ENCODE data around the gene SLC24A4. TPM values are rescaled to one million over a fixed set of nuclear protein-coding genes. Genes with fewer than 3 reads are reported as not detected.

Gene SLC24A4
- polyA plus RNA-seq, 1 donor, result 0.54 TPM

DNA sequence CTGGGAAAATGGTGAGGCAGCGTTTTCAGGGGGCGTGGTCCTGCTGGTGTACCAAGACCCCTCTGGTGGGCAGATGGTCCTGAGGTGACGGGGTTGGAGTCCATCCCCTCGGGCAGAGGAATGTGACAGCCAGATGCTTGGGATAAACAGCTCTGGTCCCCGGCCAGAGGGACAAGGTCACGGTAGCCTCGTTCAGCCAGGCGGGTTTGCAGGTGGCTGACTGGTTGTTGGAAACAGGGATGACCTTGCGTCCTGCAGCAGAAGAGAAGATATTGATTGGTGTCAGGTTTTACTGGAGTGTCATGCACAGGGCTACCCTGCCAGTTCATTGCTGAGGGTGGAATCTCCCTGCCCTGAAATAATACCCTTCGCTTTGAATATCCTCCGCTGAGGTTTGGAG, 43.3 kb downstream of the SLC24A4 start:
- Histone ChIP-seq H3K27me3 (ENCODE audit: control insufficient read depth, insufficient read depth, low read length) (peaks cover 6% of the 10 kb centered on the region), H3K9me3 (ENCODE audit: control insufficient read depth, low read depth, low read length) (no peaks in the 10 kb centered on the region), H3K4me3 (ENCODE audit: low read length) (no peak overlapping the region), H3K36me3 (ENCODE audit: control insufficient read depth, insufficient read depth, low read length) (no peaks in the 10 kb centered on the region), H3K4me1 (ENCODE audit: control insufficient read depth, insufficient read depth, low read length) (no peaks in the 10 kb centered on the region), H3K27ac (ENCODE audit: low read length) (no peak overlapping the region)
- no peak for DNase-seq
- WGBS (ENCODE audit: insufficient coverage, low lambda C conversion rate), result no CpG with 5 or more reads among the region's 11 CpGs

GRCh38 chr14:92368001-92368400, 45.0 kb downstream of the SLC24A4 start:
- no peaks in the 10 kb centered on the region for H3K4me1 ChIP-seq (ENCODE audit: control insufficient read depth, insufficient read depth, low read length)
- WGBS (ENCODE audit: insufficient coverage, low lambda C conversion rate), result no CpG with 5 or more reads among the region's 6 CpGs
- no peak overlapping the region for H3K4me3 ChIP-seq (ENCODE audit: low read length)
- no peak overlapping the region for H3K27ac ChIP-seq (ENCODE audit: low read length)
- peaks cover 6% of the 10 kb centered on the region for H3K27me3 ChIP-seq (ENCODE audit: control insufficient read depth, insufficient read depth, low read length)
- no peaks in the 10 kb centered on the region for H3K9me3 ChIP-seq (ENCODE audit: control insufficient read depth, low read depth, low read length)
- DNase-seq, result no peak
- no peaks in the 10 kb centered on the region for H3K36me3 ChIP-seq (ENCODE audit: control insufficient read depth, insufficient read depth, low read length)

DNA sequence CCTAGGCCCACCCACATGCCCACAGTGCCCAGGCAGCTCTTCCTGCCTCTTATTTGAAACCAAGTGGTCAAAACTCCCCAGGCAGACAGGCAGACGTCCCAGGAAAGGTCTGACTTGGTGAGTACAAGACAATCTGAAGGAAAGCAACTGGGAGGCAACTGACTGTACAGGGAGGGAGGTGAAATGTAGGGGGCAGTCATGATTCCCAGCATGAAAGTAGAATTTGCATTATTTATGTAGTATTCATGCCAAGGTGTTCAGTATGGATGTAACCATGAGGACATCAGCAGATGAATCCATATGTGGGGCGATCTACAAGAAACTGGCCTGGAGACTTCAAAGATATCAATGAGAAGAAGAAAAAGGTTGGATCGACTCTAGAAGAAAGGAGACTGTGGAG, 46.1 kb downstream of the SLC24A4 start:
- Histone ChIP-seq H3K9me3 (ENCODE audit: control insufficient read depth, low read depth, low read length) (no peaks in the 10 kb centered on the region), H3K4me3 (ENCODE audit: low read length) (no peak overlapping the region), H3K36me3 (ENCODE audit: control insufficient read depth, insufficient read depth, low read length) (no peaks in the 10 kb centered on the region), H3K4me1 (ENCODE audit: control insufficient read depth, insufficient read depth, low read length) (no peaks in the 10 kb centered on the region), H3K27ac (ENCODE audit: low read length) (no peak overlapping the region), H3K27me3 (ENCODE audit: control insufficient read depth, insufficient read depth, low read length) (peaks cover 6% of the 10 kb centered on the region)
- WGBS (ENCODE audit: insufficient coverage, low lambda C conversion rate), result 80% methylated on average over 1 of the region's 3 CpGs
- DNase-seq, result no peak

DNA sequence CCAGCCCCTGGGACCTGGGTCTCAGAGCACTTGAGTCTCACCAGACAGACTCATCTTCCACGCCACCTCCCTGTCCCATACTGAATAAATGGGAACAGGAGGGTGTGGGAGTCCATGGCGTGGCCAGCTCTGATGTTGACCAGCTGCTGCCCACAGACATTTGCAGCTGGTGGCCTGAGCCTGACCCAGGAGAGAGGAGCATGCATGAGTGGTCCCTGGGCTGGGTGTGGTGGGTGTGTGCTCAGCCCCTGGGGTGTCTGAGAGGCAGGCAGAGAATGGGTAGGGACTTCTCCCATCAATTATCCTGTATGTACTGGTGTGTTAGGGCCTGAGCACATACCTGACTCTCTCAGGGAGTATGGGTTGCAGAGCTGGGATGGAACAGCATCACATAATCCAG, 49.3 kb downstream of the SLC24A4 start:
- no peak for DNase-seq
- Histone ChIP-seq H3K36me3 (ENCODE audit: control insufficient read depth, insufficient read depth, low read length) (no peaks in the 10 kb centered on the region), H3K27me3 (ENCODE audit: control insufficient read depth, insufficient read depth, low read length) (peaks cover 5% of the 10 kb centered on the region), H3K4me1 (ENCODE audit: control insufficient read depth, insufficient read depth, low read length) (no peaks in the 10 kb centered on the region), H3K9me3 (ENCODE audit: control insufficient read depth, low read depth, low read length) (no peaks in the 10 kb centered on the region), H3K4me3 (ENCODE audit: low read length) (no peak overlapping the region), H3K27ac (ENCODE audit: low read length) (no peak overlapping the region)
- no CpG with 5 or more reads among the region's 2 CpGs for WGBS (ENCODE audit: insufficient coverage, low lambda C conversion rate)

DNA sequence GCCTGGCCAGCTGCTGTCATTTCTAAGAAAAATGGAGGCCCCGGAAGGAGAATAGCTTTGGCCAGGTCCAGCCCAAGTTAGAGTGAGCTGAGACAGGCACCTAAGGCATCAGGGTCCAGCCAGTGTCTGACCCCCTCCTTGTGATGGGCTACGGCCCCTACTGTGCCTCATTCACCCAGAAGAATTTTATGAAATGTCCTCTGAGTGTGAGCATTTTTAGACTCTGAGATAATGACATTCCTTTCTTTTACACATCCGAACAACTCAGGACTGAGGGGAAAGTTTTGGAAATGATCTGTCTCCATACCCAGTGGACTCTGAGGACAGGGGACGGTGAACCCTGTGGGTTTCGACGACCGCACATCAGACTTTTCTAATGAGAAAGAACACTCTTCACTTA, 50.4 kb downstream of the SLC24A4 start:
- Histone ChIP-seq H3K36me3 (ENCODE audit: control insufficient read depth, insufficient read depth, low read length) (no peaks in the 10 kb centered on the region), H3K4me1 (ENCODE audit: control insufficient read depth, insufficient read depth, low read length) (no peaks in the 10 kb centered on the region), H3K27me3 (ENCODE audit: control insufficient read depth, insufficient read depth, low read length) (peaks cover 3% of the 10 kb centered on the region), H3K27ac (ENCODE audit: low read length) (no peak overlapping the region), H3K4me3 (ENCODE audit: low read length) (no peak overlapping the region), H3K9me3 (ENCODE audit: control insufficient read depth, low read depth, low read length) (no peaks in the 10 kb centered on the region)
- no peak for DNase-seq
- WGBS (ENCODE audit: insufficient coverage, low lambda C conversion rate), result no CpG with 5 or more reads among the region's 7 CpGs

- no peaks in the 10 kb centered on the region for H3K27me3 ChIP-seq (ENCODE audit: control insufficient read depth, insufficient read depth, low read length)
- H3K4me1 ChIP-seq (ENCODE audit: control insufficient read depth, insufficient read depth, low read length), result no peaks in the 10 kb centered on the region
- no peak overlapping the region for H3K4me3 ChIP-seq (ENCODE audit: low read length)
- no peak overlapping the region for H3K27ac ChIP-seq (ENCODE audit: low read length)
- no peaks in the 10 kb centered on the region for H3K36me3 ChIP-seq (ENCODE audit: control insufficient read depth, insufficient read depth, low read length)
- WGBS (ENCODE audit: insufficient coverage, low lambda C conversion rate), result no CpG with 5 or more reads among the region's 10 CpGs
- no peak for DNase-seq
- no peaks in the 10 kb centered on the region for H3K9me3 ChIP-seq (ENCODE audit: control insufficient read depth, low read depth, low read length)
Observed at GRCh38 chr14:92380131-92380530, 57.2 kb downstream of the SLC24A4 start.

DNA sequence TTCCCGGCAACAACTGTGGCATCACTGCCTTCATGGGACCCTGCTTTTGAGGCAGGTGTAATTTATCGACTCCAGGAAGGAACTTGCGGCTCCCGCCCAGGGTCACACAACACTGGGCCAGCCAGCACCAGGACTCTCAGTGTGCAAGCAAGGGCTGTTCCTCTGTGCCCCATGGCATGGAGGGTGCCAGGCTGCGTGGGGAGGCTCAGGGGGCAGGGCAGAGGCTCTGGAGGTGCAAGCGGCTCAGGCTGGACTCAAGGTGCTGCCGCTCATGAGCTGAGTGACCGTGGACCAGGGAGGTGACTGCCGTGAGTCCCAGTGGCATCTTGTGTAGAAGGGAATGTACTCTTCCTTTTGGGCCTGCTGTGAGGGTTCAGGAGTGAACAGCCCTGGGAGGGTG, 57.6 kb downstream of the SLC24A4 start:
- Histone ChIP-seq H3K27ac (ENCODE audit: low read length) (no peak overlapping the region), H3K4me1 (ENCODE audit: control insufficient read depth, insufficient read depth, low read length) (no peaks in the 10 kb centered on the region), H3K9me3 (ENCODE audit: control insufficient read depth, low read depth, low read length) (no peaks in the 10 kb centered on the region), H3K4me3 (ENCODE audit: low read length) (no peak overlapping the region), H3K36me3 (ENCODE audit: control insufficient read depth, insufficient read depth, low read length) (no peaks in the 10 kb centered on the region), H3K27me3 (ENCODE audit: control insufficient read depth, insufficient read depth, low read length) (peaks cover 1% of the 10 kb centered on the region)
- no peak for DNase-seq
- WGBS (ENCODE audit: insufficient coverage, low lambda C conversion rate), result no CpG with 5 or more reads among the region's 9 CpGs

DNA sequence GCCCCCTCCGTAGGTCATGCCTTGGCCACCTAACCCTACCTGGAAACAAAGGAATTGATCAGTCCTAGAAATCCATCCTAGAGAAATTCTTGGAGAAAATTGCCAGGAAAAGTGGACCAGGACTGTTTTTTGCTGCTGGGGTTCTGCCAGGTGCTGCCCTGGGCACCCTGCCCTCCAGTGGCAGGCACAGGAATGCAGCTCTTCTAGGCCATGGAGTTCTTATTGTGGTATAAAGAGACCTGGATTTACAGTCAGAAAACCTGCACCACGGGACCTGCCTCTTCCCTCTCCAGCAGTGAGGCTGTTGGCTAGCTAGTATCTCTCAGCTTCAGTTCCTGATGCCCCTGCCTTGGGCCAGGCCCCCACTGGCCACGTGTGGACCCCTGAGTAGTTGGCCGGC, 59.7 kb downstream of the SLC24A4 start:
- H3K27ac ChIP-seq (ENCODE audit: low read length), result no peak overlapping the region
- no peak for DNase-seq
- no peaks in the 10 kb centered on the region for H3K36me3 ChIP-seq (ENCODE audit: control insufficient read depth, insufficient read depth, low read length)
- peaks cover 3% of the 10 kb centered on the region for H3K27me3 ChIP-seq (ENCODE audit: control insufficient read depth, insufficient read depth, low read length)
- no CpG with 5 or more reads among the region's 4 CpGs for WGBS (ENCODE audit: insufficient coverage, low lambda C conversion rate)
- no peaks in the 10 kb centered on the region for H3K9me3 ChIP-seq (ENCODE audit: control insufficient read depth, low read depth, low read length)
- H3K4me1 ChIP-seq (ENCODE audit: control insufficient read depth, insufficient read depth, low read length), result no peaks in the 10 kb centered on the region
- no peak overlapping the region for H3K4me3 ChIP-seq (ENCODE audit: low read length)

GRCh38 chr14:92383805-92384204, 60.8 kb downstream of the SLC24A4 start:
- H3K4me1 ChIP-seq (ENCODE audit: control insufficient read depth, insufficient read depth, low read length), result no peaks in the 10 kb centered on the region
- no peaks in the 10 kb centered on the region for H3K36me3 ChIP-seq (ENCODE audit: control insufficient read depth, insufficient read depth, low read length)
- H3K27ac ChIP-seq (ENCODE audit: low read length), result no peak overlapping the region
- H3K9me3 ChIP-seq (ENCODE audit: control insufficient read depth, low read depth, low read length), result no peaks in the 10 kb centered on the region
- H3K27me3 ChIP-seq (ENCODE audit: control insufficient read depth, insufficient read depth, low read length), result peaks cover 3% of the 10 kb centered on the region
- WGBS (ENCODE audit: insufficient coverage, low lambda C conversion rate), result no CpG with 5 or more reads among the region's 12 CpGs
- DNase-seq, result no peak
- no peak overlapping the region for H3K4me3 ChIP-seq (ENCODE audit: low read length)

DNA sequence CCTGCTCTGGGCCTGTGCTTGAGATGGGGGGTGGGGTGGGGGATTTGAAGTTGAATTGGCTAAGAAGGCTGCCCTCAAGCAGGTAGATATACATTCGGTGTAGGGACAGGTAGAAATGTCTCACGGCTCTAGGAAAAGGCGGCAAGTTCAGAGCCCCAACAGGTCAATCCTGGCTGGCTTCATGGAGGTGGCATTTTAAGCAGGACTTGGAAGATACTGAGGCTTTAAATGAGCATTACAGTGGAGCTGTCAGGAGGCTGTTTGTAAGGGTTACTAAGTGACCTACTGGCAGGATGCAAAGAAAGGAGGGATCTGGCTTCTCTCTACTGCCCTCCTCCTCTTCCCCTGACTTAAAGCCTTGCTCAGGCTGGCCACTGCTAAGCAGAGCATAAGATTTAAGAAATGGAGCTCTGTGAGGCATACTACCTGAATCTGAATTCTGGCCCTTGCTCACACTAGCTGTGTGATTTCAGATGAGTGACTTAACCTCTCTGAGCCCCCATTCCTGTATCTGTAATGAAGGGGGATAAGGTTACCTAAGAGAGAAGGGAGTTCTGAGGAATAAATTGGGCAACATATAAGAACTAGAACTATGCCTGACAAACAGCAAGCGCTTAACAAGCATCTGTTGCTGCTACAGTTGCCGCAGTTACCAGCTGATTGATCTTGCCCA, 61.6 kb downstream of the SLC24A4 start:
- Histone ChIP-seq H3K36me3 (ENCODE audit: control insufficient read depth, insufficient read depth, low read length) (no peaks in the 10 kb centered on the region), H3K4me1 (ENCODE audit: control insufficient read depth, insufficient read depth, low read length) (no peaks in the 10 kb centered on the region), H3K27ac (ENCODE audit: low read length) (no peak overlapping the region), H3K27me3 (ENCODE audit: control insufficient read depth, insufficient read depth, low read length) (peaks cover 3% of the 10 kb centered on the region), H3K9me3 (ENCODE audit: control insufficient read depth, low read depth, low read length) (no peaks in the 10 kb centered on the region), H3K4me3 (ENCODE audit: low read length) (no peak overlapping the region)
- DNase-seq, result no peak
- WGBS (ENCODE audit: insufficient coverage, low lambda C conversion rate), result no CpG with 5 or more reads among the region's 5 CpGs

DNA sequence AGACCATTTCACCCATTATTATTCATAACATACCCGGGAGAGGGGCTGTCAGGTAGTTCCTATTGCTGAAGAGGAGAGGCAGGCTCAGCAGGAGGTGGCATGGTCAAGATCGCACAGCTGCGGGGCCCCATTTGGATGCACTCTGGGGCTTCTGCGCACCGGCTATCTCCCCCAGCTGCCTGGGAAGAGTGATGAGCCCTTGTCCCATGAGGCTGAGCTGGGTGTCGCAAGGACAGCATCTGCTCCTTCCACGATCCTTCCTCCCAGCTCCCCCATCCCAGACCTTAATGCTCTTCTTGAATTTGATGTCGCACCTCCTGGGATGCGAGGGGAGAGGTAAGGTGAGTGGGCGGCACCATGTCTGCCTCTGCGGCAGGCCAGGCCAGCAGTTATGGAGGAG, 62.6 kb downstream of the SLC24A4 start:
- H3K4me3 ChIP-seq (ENCODE audit: low read length), result no peak overlapping the region
- H3K9me3 ChIP-seq (ENCODE audit: control insufficient read depth, low read depth, low read length), result no peaks in the 10 kb centered on the region
- no peaks in the 10 kb centered on the region for H3K36me3 ChIP-seq (ENCODE audit: control insufficient read depth, insufficient read depth, low read length)
- no CpG with 5 or more reads among the region's 11 CpGs for WGBS (ENCODE audit: insufficient coverage, low lambda C conversion rate)
- H3K27ac ChIP-seq (ENCODE audit: low read length), result no peak overlapping the region
- no peak for DNase-seq
- no peaks in the 10 kb centered on the region for H3K4me1 ChIP-seq (ENCODE audit: control insufficient read depth, insufficient read depth, low read length)
- H3K27me3 ChIP-seq (ENCODE audit: control insufficient read depth, insufficient read depth, low read length), result peaks cover 3% of the 10 kb centered on the region
